HG03064 (cell line): Measurements from ENCODE around the gene OTUB1.
A peak's percentile ranks its signal among the peaks of the same experiment; 100 is the strongest.
"Not testable (repeated sequence)": the region's sequence is repeated elsewhere in the genome, so short reads cannot be mapped to it uniquely, and the experiment has no call there.

ENCODE experiments used
- ATAC-seq: cut with Tn5 transposase; IDR thresholded peaks from one replicate; pipeline ENCODE4 v1.9.1; 2021; ENCODE audit warnings: low read depth; ENCODE audit not compliant: unreplicated experiment

OTUB1 gene

DNA sequence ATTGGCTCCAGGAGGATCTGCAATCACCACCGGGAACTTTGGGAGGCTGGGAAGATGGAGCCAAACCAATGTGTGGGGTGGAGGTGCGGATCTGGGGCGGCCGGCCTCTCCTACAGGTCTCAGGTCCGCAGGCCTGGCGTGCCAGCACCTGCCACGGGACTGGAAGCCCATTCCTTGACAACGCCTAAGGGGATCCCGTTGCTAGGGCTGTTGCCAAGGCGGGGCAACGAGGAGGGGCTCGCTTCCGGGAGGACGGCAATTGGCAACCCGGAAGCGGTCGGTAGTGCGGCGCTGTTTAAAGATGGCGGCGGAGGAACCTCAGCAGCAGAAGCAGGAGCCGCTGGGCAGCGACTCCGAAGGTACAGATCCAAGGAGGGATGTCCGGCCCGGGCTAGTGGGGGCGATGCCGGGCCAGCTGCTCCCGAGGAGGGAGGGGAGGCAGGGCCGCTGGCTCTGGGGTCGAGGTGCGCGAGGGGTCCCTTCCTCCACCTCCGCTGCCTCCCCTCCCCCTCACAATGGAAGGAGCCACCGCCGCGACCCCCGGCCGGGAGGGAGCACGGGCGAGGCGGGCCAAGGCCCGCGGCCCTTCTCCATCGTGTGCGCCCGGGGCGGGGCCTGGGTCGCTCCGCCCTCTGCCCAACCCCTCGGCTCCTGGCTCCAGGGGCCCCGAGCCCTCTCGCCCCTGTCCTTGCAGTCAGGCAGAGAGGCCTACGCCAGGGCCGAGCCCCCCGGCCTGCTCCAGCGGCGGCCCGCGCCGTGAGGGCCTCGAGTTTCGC is at the start of gene OTUB1:
Gene OTUB1 (plus strand): TSS at position 283 of the 776 bp plus-strand sequence. CDS start 19 bp downstream, at position 302.
- peak; percentile 75 for ATAC-seq

DNA sequence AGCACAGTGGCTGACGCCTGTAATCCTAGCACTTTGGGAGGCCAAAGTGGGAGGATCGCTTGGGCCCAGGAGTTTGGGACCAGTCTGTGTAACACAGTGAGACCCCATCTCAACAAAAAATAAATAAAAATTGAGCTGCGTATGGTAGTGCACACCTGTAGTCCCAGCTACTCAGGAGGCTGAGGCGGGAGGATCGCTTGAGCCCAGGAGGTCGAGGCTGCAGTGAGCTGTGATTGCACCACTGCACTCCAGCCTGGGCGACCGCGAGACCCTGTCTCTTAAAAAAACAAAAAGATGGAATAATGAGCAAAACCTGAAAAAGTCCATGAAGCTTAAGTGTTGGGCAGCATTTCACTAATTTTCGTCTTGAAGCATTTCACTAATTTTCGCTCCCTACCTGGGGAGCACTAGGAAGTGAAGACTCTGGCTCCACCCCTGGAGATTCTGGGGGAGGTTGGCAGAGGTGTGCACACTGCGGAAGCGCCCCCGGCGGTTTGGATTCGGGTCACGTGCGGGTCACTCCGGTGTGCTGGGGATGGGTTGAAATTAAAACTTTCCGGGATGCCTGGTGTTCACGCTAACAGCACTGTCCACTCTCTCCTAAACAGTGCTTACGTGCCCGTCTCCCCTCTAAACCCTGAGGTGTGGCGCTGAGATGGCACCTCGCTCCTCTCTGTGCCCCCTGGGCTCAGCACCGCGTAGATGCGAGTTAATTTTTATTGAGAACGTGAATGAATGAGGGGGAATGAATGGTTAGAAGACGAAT is 48.3 kb upstream of the OTUB1 start:
- peak; percentile 23 for ATAC-seq

GRCh38 chr11:63938479-63939396 is 47.5 kb upstream of the OTUB1 start, which contains the start of gene NAA40:
TSS of gene NAA40 (plus strand) at chr11:63939002. CDS start at chr11:63939097, 95 bp downstream.
- peak; percentile 73 for ATAC-seq

- ATAC-seq = no peak
Observed at GRCh38 chr11:63939397-63939891, 46.8 kb upstream of the OTUB1 start.

GRCh38 chr11:63940786-63941185 is 45.5 kb upstream of the OTUB1 start:
- no peak for ATAC-seq

DNA sequence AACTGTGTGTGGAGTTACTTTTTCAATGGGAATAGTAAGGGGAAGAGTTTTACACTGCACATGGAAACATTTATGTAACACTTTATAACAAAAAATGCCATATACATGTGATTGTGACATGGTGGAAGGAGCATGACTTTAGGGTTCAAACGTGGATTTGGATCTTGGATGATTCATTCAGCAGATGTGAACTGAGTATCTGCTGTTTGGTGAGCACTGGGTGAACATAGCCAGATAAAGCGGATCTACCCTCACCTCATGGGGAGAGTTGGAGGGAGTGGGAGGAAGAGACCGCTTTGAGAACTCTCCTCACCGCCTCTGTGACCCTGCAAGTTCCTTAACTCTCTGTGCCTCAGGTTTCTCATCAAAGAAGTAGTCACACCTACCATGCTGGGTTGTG is 44.3 kb upstream of the OTUB1 start:
- no peak for ATAC-seq

DNA sequence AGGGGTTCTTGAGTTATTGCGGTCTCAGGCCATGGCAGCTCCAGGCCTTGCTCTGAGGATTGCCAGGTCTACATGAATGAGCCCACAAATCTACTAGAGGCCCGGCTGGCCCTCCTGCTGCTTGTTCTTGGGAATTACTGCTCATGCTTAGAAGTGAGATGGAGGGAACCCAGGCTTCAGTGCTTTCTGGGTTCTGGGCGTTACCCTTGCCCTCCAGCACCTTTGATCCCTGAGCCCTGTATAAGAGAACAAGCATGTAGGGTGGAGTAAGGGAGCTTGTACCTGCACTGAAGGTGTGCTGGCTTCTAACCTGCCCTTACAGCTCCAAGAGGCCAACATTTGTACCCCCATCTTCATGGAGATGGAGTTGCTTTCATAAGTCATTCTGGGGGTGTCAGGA is 43.4 kb upstream of the OTUB1 start:
- ATAC-seq = no peak

DNA sequence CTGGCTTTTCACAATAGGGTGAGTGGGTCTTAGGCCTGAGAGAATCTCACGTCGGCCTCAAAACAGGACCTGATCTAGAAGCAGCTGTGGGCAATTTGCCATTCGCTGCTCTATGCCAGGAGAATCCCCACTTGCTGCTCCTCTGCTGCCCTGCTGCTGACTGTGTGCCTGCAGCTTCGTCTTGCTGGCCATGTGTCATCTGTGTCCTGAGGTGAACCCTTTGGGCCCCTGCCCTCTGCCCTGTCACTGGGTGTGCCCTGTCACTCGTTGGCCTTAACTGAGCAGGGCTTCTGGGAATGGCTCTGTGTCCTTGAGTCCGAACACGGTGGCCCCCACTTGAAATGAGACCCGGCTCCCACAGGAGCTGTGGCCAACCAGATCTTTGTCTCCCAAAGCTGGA is 41.3 kb upstream of the OTUB1 start:
- ATAC-seq = no peak

GRCh38 chr11:63945477-63946163 is 40.6 kb upstream of the OTUB1 start:
- ATAC-seq = no peak

DNA sequence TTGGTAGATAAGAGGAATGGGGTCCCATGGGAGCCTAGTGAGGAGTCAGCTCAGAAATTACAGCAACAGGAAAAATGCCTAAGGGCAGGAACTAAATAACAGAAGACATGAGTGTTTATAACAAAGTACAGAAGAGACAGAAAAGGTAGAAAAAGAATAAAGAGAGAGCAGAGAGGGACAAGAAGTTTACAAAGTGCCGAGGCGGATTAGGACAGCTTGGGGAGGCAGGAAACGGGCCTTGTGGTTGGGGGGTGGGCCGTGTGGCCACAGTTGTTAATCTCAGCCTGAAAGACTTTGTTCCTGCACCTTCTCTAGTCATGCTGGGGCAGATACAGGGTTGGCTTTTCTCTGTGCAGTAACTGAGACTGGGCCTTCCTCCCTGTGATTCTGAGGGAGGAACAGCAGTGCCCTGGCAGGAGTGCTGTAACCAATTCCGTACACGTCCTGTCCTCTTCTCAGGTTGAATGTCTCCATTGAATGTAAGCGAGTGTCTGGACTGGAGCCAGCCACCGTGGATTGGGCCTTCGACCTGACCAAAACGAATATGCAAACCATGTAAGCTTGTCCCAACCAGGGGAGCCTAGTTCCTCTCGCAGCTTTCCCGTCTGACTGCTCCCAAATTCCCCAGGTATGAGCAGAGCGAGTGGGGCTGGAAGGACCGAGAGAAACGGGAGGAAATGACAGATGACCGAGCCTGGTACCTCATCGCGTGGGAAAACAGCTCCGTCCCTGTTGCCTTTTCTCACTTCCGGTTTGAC is 34.3 kb upstream of the OTUB1 start:
- no peak for ATAC-seq

GRCh38 chr11:63952570-63952969 is 33.7 kb upstream of the OTUB1 start:
- ATAC-seq = no peak

DNA sequence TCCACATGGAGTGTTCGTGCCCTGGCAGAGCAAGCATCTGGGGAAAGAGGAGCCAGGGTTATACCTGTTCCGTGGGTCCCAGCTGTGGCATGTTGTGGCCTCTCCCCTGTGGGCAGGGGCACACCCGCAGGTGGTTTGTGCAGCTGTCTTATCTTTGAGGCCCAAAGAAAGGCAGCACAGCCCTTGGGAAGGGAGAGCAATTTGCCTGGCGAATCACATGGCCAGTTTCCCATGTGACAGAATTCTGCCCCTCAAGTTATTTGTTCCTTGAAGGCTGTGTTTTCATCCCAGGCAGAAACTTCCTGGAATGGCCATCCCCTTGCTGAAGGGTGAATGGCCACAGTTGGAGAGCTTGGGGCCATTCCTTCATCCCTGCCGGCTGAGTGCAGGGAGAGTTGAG is 28.2 kb upstream of the OTUB1 start:
- no peak for ATAC-seq

- no peak for ATAC-seq
Observed at GRCh38 chr11:63961608-63962412, 24.4 kb upstream of the OTUB1 start.

DNA sequence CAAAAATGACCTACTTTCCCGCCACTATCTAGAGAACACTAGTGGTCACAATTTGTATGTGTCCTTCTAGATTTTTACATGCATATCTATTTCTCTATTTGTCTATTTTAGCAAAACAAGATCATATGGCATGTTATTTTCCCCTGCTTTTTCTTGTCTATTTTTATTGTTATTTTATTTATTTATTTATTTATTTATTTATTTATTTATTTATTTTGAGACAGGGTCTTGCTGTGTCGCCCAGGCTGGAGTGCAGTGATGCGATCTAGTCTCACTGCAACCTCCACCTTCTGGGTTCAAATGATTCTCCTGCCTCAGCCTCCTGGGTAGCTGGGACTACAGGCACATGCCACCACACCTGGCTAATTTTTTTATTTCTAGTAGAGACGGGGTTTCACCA is 22.3 kb upstream of the OTUB1 start:
- ATAC-seq = not testable (repeated sequence)

DNA sequence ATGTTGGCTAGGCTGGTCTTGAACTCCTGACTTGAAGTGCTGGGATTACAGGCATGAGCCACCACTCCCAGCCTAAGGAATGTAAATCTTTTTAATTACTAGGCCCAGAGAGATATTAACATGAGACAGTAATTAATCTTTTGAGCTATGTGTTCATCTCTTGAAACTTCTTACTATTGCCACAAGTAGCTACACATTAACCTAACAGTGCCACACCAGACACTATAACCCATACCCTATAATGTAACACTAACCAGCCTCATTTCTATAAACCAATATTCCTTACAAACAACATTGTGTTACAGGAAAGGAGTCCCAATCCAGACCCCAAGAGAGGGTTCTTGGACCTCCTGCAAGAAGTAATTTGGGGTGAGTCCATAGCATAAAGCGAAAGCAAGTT is 19.8 kb upstream of the OTUB1 start:
- no peak for ATAC-seq

DNA sequence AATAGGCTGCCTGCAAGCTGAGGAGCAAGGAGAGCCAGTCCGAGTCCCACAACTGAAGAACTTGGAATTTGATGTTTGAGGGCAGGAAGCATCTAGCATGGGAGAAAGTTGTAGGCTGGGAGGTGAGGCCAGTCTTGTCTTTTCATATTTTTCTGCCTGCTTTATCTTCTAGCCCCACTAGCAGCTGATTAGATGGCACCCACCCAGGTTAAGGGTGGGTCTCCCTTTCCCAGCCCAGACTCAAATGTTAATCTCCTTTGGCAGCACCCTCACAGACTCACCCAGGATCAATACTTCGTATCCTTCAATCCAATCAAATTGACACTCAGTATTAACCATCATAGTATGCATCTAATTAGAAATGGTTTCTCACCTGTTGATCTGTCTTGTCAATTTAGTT is 16.8 kb upstream of the OTUB1 start:
- no peak for ATAC-seq

DNA sequence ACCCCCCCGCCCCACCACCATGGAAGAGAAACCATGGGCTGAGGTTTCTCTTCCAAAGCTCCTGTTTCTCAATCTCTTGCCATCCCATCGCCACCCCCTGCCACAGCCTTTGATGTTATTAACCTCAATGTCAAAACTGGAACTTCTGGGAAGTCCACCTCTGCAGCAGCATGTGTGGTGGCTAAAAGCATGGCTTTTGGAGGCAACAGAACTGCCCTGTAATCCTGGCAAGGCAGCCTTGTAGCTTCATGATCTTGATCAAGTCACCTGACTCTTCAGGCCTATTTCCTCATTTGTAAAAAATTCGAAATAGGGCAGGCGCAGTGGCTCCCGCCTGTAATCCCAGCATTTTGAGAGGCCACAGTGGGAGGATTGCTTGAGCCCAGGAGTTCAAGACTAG is 15.3 kb upstream of the OTUB1 start:
- no peak for ATAC-seq

DNA sequence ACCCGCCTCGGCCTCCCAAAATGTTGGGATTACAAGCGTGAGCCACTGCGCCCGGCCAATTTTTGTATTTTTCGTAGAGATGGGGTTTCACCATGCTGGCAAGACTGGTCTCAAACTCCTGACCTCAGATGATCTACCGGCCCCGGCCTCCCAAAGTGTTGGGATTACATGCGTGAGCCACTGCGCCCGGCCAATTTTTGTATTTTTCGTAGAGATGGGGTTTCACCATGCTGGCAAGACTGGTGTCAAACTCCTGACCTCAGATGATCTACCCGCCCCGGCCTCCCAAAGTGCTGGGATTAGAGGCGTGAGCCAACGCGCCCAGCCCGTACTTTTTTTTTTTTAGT is 12.4 kb upstream of the OTUB1 start:
- not testable (repeated sequence) for ATAC-seq
